ENCODE data around the gene SEMA3D. TPM values are rescaled to one million over a fixed set of nuclear protein-coding genes. Genes with fewer than 3 reads are reported as not detected.

SEMA3D gene
- total RNA-seq, 1 experiment from 2014 or later, result 4.8 TPM

- ChIA-PET POLR2A (ENCODE audit: unreplicated experiment) (no interaction called here), CTCF (interaction anchor here (0.7 kb wide), 1 partner anchor 866 kb away, joined by 3 read pairs; no protein-coding TSS in a partner anchor)
- H3K9me3 ChIP-seq (ENCODE audit: insufficient read depth, low read depth), result no peaks in the 10 kb centered on the region
- intact Hi-C loops (cut with micrococcal nuclease; ENCODE audit: unreplicated experiment), result loop anchor here (10.0 kb wide), 1 partner anchor 1872 kb away; no protein-coding TSS in a partner anchor
- no peaks in the 10 kb centered on the region for H3K4me1 ChIP-seq (replicated peaks; ENCODE audit: insufficient read depth)
- no peaks in the 10 kb centered on the region for H3K9me2 ChIP-seq (ENCODE audit: insufficient read depth)
- TF ChIP-seq EZH2 (IDR thresholded peaks at IDR 0.05; ENCODE audit: low read depth) (no peak), CTCF (conservative IDR thresholded peaks at IDR 0.05) (no peak)
- no peaks in the 10 kb centered on the region for H3K36me3 ChIP-seq (ENCODE audit: low read depth)
- H4K20me1 ChIP-seq (ENCODE audit: insufficient read depth), result no peaks in the 10 kb centered on the region
- no peak overlapping the region for H3K27ac ChIP-seq
- no peak for DNase-seq
- no peak overlapping the region for H3K4me3 ChIP-seq
- H3F3A ChIP-seq (ENCODE audit: insufficient read depth, low read depth), result no peaks in the 10 kb centered on the region
- no peaks in the 10 kb centered on the region for H3K27me3 ChIP-seq (ENCODE audit: insufficient read depth, low read depth)
- no peak overlapping the region for H3K4me2 ChIP-seq
- H3K79me2 ChIP-seq (ENCODE audit: low read depth), result no peaks in the 10 kb centered on the region
- BruUV-seq (replicated peaks), result no TSS peak
- H2AFZ ChIP-seq, result no peak overlapping the region
Measured at GRCh38 chr7:85033263-85033662, 153.6 kb downstream of the SEMA3D start.

DNA sequence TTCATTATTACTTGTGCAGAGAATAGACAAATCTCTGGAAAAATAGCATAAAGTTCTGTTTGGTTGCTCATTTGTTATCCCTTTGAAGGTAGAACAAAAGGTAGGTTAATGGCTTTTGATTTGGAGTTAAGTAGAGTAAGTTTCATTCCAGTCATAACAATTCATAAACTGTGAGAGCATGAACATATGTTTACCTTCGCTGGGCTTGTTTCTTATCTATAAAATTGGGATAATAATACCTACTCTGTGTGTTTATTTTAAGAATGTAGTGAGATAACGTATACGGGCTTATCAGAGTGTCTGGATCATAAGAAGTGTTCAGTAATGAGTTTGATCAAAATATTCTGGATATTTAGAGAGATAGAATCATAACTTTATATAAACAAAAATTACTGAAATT, 155.4 kb downstream of the SEMA3D start:
- BruUV-seq (replicated peaks), result no TSS peak
- POLR2A ChIA-PET (ENCODE audit: unreplicated experiment), result no interaction called here

DNA sequence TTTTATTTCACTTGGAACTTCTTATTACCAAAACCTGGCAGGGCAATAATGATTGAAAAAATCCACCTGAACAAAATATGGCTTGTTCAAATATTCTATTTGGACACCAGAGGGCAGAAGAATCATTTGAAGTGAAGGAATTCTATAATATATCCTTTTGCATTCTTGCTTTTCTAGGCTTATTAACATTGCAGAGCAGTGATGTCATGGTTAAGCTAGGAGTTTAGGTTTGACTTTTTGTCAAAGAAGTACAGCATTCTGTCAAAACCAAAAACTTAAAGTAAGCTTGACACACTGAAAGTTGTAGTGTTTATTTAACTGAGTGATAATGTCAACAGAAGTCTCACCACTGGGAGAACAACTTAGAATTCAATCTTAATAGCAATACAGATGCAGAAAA, 156.0 kb downstream of the SEMA3D start:
- no TSS peak for BruUV-seq (replicated peaks)
- Histone ChIP-seq H3K36me3 (ENCODE audit: low read depth) (no peaks in the 10 kb centered on the region), H3K27me3 (ENCODE audit: insufficient read depth, low read depth) (no peaks in the 10 kb centered on the region), H3K9me2 (ENCODE audit: insufficient read depth) (no peaks in the 10 kb centered on the region), H3K4me2 (no peak overlapping the region), H3F3A (ENCODE audit: insufficient read depth, low read depth) (no peaks in the 10 kb centered on the region), H2AFZ (no peak overlapping the region), H3K9me3 (ENCODE audit: insufficient read depth, low read depth) (no peaks in the 10 kb centered on the region), H3K4me3 (no peak overlapping the region), H3K4me1 (replicated peaks; ENCODE audit: insufficient read depth) (no peaks in the 10 kb centered on the region), H3K27ac (no peak overlapping the region), H3K79me2 (ENCODE audit: low read depth) (no peaks in the 10 kb centered on the region), H4K20me1 (ENCODE audit: insufficient read depth) (no peaks in the 10 kb centered on the region)
- DNase-seq, result no peak
- ChIA-PET POLR2A (ENCODE audit: unreplicated experiment) (interaction anchor here (0.5 kb wide), 1 partner anchor 836 kb away, joined by 5 read pairs; no protein-coding TSS in a partner anchor), CTCF (interaction anchor here (0.6 to 1.1 kb wide), 3 partner anchors 561 to 799 kb away, joined by 3 to 11 read pairs (median 3); no protein-coding TSS in a partner anchor)
- intact Hi-C loops (cut with micrococcal nuclease; ENCODE audit: unreplicated experiment), result loop anchor here (1.0 to 10.0 kb wide), 4 partner anchors 798 to 1874 kb away; no protein-coding TSS in a partner anchor
- TF ChIP-seq EZH2 (IDR thresholded peaks at IDR 0.05; ENCODE audit: low read depth) (no peak), CTCF (conservative IDR thresholded peaks at IDR 0.05) (peak; percentile 81)

More for the DNA sequence above, 155.4 kb downstream of the SEMA3D start:
- Histone ChIP-seq H2AFZ (no peak overlapping the region), H3K4me1 (replicated peaks; ENCODE audit: insufficient read depth) (no peaks in the 10 kb centered on the region), H3K27me3 (ENCODE audit: insufficient read depth, low read depth) (no peaks in the 10 kb centered on the region), H3K36me3 (ENCODE audit: low read depth) (no peaks in the 10 kb centered on the region), H3K4me2 (no peak overlapping the region), H3K9me3 (ENCODE audit: insufficient read depth, low read depth) (no peaks in the 10 kb centered on the region), H3F3A (ENCODE audit: insufficient read depth, low read depth) (no peaks in the 10 kb centered on the region), H4K20me1 (ENCODE audit: insufficient read depth) (no peaks in the 10 kb centered on the region), H3K27ac (no peak overlapping the region), H3K79me2 (ENCODE audit: low read depth) (no peaks in the 10 kb centered on the region), H3K9me2 (ENCODE audit: insufficient read depth) (no peaks in the 10 kb centered on the region), H3K4me3 (no peak overlapping the region)
- no peak for TF ChIP-seq CTCF (conservative IDR thresholded peaks at IDR 0.05)
- no peak for TF ChIP-seq EZH2 (IDR thresholded peaks at IDR 0.05; ENCODE audit: low read depth)
- DNase-seq, result no peak
- intact Hi-C loops (cut with micrococcal nuclease; ENCODE audit: unreplicated experiment), result loop anchor here (1.0 to 10.0 kb wide), 4 partner anchors 798 to 1873 kb away; no protein-coding TSS in a partner anchor
- CTCF ChIA-PET, result interaction anchor here (0.6 to 1.1 kb wide), 3 partner anchors 560 to 798 kb away, joined by 3 to 11 read pairs (median 3); no protein-coding TSS in a partner anchor
